Prostate gland (tissue), 1 donor: Measurements from ENCODE around the gene SLC16A12.

Experiments used
- POLR2A ChIP-seq: fragments of 450-650 bp; IDR thresholded peaks from one replicate; pipeline ENCODE4 v1.6.1; 2016; ENCODE audit warnings: antibody characterized with exemption, mild to moderate bottlenecking
- POLR2AphosphoS5 ChIP-seq: sonication (generic); formaldehyde crosslinking; IDR thresholded peaks from one replicate; pipeline ENCODE4 v1.6.1; 2017; ENCODE audit warnings: antibody characterized with exemption

- TF ChIP-seq POLR2A, result no peak
- TF ChIP-seq POLR2AphosphoS5, result no peak
These were observed 28.6 kb upstream of the SLC16A12 start for GRCh38 chr10:89563861-89564478.
